ENCODE results near the gene ZNF536. TPM values are rescaled to one million over a fixed set of nuclear protein-coding genes. Genes with fewer than 3 reads are reported as not detected.

The ZNF536 gene
- total RNA-seq, 4 donors from 2014 or later: 1.3 to 12.4 (median 1.8) TPM

- H3K9me3 ChIP-seq: no peaks in the 10 kb centered on the region
- no peaks in the 10 kb centered on the region for H3K36me3 ChIP-seq
- H3K27me3 ChIP-seq: no peaks in the 10 kb centered on the region
- TF ChIP-seq POLR2A (IDR thresholded peaks at IDR 0.05): no peak
- no peak for TF ChIP-seq CTCF (IDR thresholded peaks at IDR 0.05)
- no peak overlapping the region for H3K27ac ChIP-seq
- H3K4me3 ChIP-seq: no peak overlapping the region
- no peak for DNase-seq
- no peaks in the 10 kb centered on the region for H3K4me1 ChIP-seq
Observed at GRCh38 chr19:30421571-30421970, 49.4 kb downstream of the ZNF536 start.

GRCh38 chr19:30423481-30423880 lies 51.3 kb downstream of the ZNF536 start:
- Histone ChIP-seq H3K4me3 (no peak overlapping the region), H3K9me3 (no peaks in the 10 kb centered on the region), H3K36me3 (no peaks in the 10 kb centered on the region), H3K4me1 (no peaks in the 10 kb centered on the region), H3K27ac (no peak overlapping the region), H3K27me3 (no peaks in the 10 kb centered on the region)
- TF ChIP-seq CTCF (IDR thresholded peaks at IDR 0.05): no peak
- no peak for TF ChIP-seq POLR2A (IDR thresholded peaks at IDR 0.05)
- DNase-seq: no peak

GRCh38 chr19:30425885-30426838 lies 54.0 kb downstream of the ZNF536 start:
- no peak for TF ChIP-seq CTCF (IDR thresholded peaks at IDR 0.05)
- TF ChIP-seq POLR2A (IDR thresholded peaks at IDR 0.05): no peak
- H3K4me3 ChIP-seq: no peak overlapping the region
- H3K36me3 ChIP-seq: no peaks in the 10 kb centered on the region
- no peaks in the 10 kb centered on the region for H3K4me1 ChIP-seq
- H3K27ac ChIP-seq: no peak overlapping the region
- no peak for DNase-seq
- H3K9me3 ChIP-seq: no peaks in the 10 kb centered on the region
- H3K27me3 ChIP-seq: no peaks in the 10 kb centered on the region

GRCh38 chr19:30426864-30427263 lies 54.7 kb downstream of the ZNF536 start:
- DNase-seq: no peak
- Histone ChIP-seq H3K27me3 (no peaks in the 10 kb centered on the region), H3K36me3 (no peaks in the 10 kb centered on the region), H3K4me1 (no peaks in the 10 kb centered on the region), H3K27ac (no peak overlapping the region), H3K9me3 (no peaks in the 10 kb centered on the region), H3K4me3 (no peak overlapping the region)
- TF ChIP-seq CTCF (IDR thresholded peaks at IDR 0.05): no peak
- TF ChIP-seq POLR2A (IDR thresholded peaks at IDR 0.05): no peak

GRCh38 chr19:30428092-30428680 lies 56.0 kb downstream of the ZNF536 start:
- no peaks in the 10 kb centered on the region for H3K36me3 ChIP-seq
- no peak for DNase-seq
- no peaks in the 10 kb centered on the region for H3K27me3 ChIP-seq
- H3K9me3 ChIP-seq: no peaks in the 10 kb centered on the region
- TF ChIP-seq CTCF (IDR thresholded peaks at IDR 0.05) (no peak), POLR2A (IDR thresholded peaks at IDR 0.05) (no peak)
- no peaks in the 10 kb centered on the region for H3K4me1 ChIP-seq
- H3K4me3 ChIP-seq: no peak overlapping the region
- H3K27ac ChIP-seq: no peak overlapping the region

All from Peyer's patch (tissue), 4 donors.